Ascending aorta (tissue), 2 donors: Measurements from ENCODE around the gene EP400. TPM values are rescaled to one million over a fixed set of nuclear protein-coding genes. Genes with fewer than 3 reads are reported as not detected.
"Not testable (repeated sequence)": the region's sequence is repeated elsewhere in the genome, so short reads cannot be mapped to it uniquely, and the experiment has no call there.

Experiments
- DNase-seq, 2 donors: peaks; one replicate each; pipeline ENCODE4 v3.0.0-alpha.2; 2019; ENCODE audit warnings: low spot score in 2 of 2
- H3K27ac ChIP-seq, 2 donors: fragments of 200-600 bp; sonication (generic); one replicate each; pipeline ENCODE4 v1.5.1; 2016 to 2017; ENCODE audit warnings: mild to moderate bottlenecking in 1 of 2
- H3K27me3 ChIP-seq: fragments of 200-600 bp; sonication (generic); one replicate; pipeline ENCODE4 v1.5.1; 2017
- H3K36me3 ChIP-seq, 2 donors: fragments of 200-600 bp; sonication (generic); one replicate each; pipeline ENCODE4 v1.5.1; 2016
- H3K4me1 ChIP-seq, 2 donors: fragments of 200-600 bp; sonication (generic); one replicate each; pipeline ENCODE4 v1.5.1; 2016 to 2017; ENCODE audit warnings: mild to moderate bottlenecking in 1 of 2
- H3K4me3 ChIP-seq, 2 donors: fragments of 200-600 bp; sonication (generic); one replicate each; pipeline ENCODE4 v1.5.1; 2016 to 2017; ENCODE audit warnings: mild to moderate bottlenecking in 1 of 2
- H3K9me3 ChIP-seq, 2 donors: fragments of 200-600 bp; sonication (generic); one replicate each; pipeline ENCODE4 v1.5.1; 2016
- intact Hi-C: fragments of 100-400 bp; cut with DNase I; formaldehyde crosslinking; loops from one replicate; pipeline ENCODE4 v1.15.1; 2023
- total RNA-seq: library from RNA; depleted of rRNA; stranded (reverse); fragments of >200 nt; gene quantifications from one replicate; pipeline ENCODE4 v1.1.0, GENCODE V29; 2016
- TF ChIP-seq, protein P1 (sequence below), 3 experiments: fragments of 200-600 bp in 2 of 3; fragments of 450-650 bp in 1 of 3; sonication (generic) in 2 of 3; IDR thresholded peaks; one replicate each; pipeline ENCODE4 v1.5.1; 2016 to 2019; ENCODE audit warnings: antibody characterized with exemption in 3 of 3, mild to moderate bottlenecking in 1 of 3, moderate library complexity in 1 of 3

The EP400 gene
- total RNA-seq, 1 donor from 2014 or later = 23.3 TPM

DNA sequence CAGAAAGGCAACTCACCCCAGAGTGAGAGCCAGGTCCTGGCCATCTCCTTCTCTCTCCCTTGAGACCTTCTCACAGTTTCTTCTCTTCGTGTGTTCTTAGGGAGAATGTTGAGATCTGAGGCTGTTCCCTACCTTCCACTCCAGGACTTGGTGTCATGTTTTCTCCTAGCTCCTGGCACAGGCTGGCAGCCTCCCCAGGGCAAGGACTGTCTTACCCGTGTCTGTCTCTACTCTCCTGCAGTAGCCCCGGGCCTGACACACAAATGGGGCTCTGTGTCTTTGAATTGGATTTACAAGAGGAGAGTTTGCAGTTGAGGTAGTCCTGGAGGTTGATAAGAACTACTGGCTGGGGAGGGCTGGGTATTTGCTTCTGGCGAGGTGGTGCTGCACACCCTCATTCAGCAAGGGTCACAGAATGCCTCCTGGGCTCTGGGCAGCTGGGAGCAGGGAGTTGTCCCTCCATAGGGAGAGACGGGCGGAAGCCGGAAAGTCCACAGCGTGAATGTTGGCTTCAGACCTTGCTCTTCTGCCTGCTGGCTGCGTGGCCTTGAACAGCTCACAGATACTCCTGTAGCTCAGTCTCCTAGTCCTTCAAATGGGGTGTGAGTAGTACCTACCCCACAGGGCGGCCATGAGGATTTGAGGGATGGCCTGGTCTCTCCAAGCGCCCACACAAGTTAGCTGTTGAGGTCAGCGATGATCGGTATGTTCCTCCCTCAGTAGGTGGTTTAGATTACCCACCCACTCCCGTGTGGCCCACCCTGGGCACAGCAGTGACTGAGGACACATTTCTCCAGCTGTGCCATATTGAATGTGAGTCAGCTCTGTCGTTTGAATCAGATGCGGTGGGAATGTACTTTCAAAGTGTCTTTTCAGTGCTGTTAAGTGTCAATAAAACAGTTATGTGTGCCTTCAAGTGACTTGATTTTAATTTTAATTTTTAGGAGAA, 10.2 kb downstream of the EP400 start:
- Histone ChIP-seq H3K27me3 (no peaks in the 10 kb centered on the region), H3K27ac (no peak overlapping the region), H3K4me3 (no peak overlapping the region), H3K36me3 (peaks cover 5 to 19% of the 10 kb centered on the region in 2 donors), H3K4me1 (no peaks in the 10 kb centered on the region), H3K9me3 (no peaks in the 10 kb centered on the region)
- DNase-seq = no peak
- intact Hi-C loops = no loop called here
- TF ChIP-seq, protein P1, sequence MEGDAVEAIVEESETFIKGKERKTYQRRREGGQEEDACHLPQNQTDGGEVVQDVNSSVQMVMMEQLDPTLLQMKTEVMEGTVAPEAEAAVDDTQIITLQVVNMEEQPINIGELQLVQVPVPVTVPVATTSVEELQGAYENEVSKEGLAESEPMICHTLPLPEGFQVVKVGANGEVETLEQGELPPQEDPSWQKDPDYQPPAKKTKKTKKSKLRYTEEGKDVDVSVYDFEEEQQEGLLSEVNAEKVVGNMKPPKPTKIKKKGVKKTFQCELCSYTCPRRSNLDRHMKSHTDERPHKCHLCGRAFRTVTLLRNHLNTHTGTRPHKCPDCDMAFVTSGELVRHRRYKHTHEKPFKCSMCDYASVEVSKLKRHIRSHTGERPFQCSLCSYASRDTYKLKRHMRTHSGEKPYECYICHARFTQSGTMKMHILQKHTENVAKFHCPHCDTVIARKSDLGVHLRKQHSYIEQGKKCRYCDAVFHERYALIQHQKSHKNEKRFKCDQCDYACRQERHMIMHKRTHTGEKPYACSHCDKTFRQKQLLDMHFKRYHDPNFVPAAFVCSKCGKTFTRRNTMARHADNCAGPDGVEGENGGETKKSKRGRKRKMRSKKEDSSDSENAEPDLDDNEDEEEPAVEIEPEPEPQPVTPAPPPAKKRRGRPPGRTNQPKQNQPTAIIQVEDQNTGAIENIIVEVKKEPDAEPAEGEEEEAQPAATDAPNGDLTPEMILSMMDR (IDR thresholded peaks at IDR 0.05) = no peak

DNA sequence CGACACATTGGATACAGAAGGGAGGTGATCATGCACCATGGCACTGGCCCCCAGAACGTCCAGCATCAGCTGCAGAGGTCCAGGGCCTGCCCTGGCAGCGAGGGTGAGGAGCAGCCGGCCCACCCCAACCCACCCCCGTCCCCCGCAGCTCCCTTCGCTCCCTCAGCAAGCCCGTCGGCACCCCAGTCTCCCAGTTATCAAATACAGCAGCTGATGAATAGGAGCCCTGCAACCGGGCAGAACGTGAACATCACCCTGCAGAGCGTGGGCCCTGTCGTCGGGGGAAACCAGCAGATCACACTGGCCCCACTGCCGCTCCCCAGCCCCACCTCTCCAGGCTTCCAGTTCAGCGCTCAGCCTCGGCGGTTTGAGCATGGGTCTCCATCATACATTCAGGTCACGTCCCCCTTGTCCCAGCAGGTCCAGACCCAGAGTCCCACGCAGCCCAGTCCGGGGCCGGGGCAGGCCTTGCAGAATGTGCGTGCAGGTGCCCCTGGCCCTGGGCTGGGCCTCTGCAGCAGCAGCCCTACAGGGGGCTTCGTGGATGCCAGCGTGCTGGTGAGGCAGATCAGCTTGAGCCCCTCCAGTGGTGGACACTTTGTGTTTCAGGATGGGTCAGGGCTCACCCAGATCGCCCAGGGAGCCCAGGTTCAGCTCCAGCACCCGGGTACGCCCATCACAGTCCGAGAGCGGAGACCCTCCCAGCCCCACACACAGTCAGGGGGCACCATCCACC, 11.0 kb downstream of the EP400 start:
- intact Hi-C loops, H3K4me3 ChIP-seq, H3K27ac ChIP-seq, H3K9me3 ChIP-seq, H3K27me3 ChIP-seq, H3K4me1 ChIP-seq, DNase-seq: not testable (repeated sequence)
- peaks cover 5 to 19% of the 10 kb centered on the region in 2 donors for H3K36me3 ChIP-seq

DNA sequence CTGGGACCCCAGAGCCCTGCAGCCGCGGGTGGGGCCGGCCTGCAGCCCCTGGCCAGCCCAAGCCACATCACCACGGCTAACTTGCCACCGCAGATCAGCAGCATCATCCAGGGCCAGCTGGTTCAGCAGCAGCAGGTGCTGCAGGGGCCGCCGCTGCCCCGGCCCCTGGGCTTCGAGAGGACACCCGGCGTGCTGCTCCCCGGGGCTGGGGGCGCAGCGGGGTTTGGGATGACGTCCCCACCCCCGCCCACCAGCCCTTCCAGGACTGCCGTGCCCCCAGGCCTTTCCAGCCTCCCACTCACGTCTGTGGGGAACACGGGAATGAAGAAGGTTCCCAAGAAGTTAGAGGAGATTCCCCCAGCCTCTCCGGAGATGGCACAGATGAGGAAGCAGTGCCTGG, 11.6 kb downstream of the EP400 start:
- H3K4me1 ChIP-seq, DNase-seq, H3K27ac ChIP-seq, intact Hi-C loops, H3K4me3 ChIP-seq, H3K9me3 ChIP-seq, H3K27me3 ChIP-seq: not testable (repeated sequence)
- peaks cover 5 to 19% of the 10 kb centered on the region in 2 donors for H3K36me3 ChIP-seq

DNA sequence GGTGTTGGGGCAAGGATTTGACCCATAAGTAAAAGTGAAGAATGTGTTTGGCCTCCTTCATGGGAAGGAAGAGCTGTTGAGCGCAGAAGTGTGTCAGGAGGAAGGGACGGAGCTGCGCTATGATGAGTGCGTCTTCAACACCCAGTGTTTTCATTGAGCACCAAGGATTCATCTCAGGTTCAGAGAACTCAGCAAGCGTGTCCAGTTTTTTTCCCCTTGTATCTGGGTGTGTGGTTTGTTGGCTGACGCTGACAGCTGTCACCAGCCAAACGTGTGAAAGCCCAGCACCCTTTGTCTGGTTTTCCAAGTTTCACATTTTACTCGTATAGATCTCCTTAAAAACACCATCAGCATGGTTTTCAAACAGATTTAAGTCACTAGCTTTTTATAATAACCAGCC, 12.3 kb downstream of the EP400 start:
- H3K27me3 ChIP-seq = no peaks in the 10 kb centered on the region

DNA sequence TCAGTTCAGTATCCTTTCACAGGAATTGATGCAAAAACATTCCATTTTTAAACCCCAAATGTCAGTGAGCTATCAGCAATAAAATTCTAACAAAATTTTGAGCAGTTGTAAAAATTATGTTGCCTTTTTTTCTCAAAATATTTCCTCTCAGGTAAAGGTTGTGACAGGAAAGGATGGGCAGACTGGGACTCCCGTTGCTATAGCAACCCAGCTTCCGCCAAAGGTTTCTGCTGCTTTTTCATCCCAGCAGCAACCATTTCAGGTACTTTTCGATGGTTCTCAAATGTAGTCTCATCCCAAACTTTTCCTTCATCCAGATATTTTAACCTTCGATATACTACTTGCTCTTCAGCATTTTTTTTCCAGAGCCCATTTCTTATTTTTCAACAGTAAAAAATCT, 13.6 kb downstream of the EP400 start:
- H3K4me1 ChIP-seq = no peaks in the 10 kb centered on the region
- DNase-seq = no peak
- TF ChIP-seq, protein P1 (IDR thresholded peaks at IDR 0.05) = no peak
- intact Hi-C loops = no loop called here
- H3K9me3 ChIP-seq = no peaks in the 10 kb centered on the region
- H3K4me3 ChIP-seq = no peak overlapping the region
- no peak overlapping the region for H3K27ac ChIP-seq
- peaks cover 5 to 19% of the 10 kb centered on the region in 2 donors for H3K36me3 ChIP-seq
- no peaks in the 10 kb centered on the region for H3K27me3 ChIP-seq

More for the DNA sequence above, 12.3 kb downstream of the EP400 start:
- Histone ChIP-seq H3K9me3 (no peaks in the 10 kb centered on the region), H3K4me3 (no peak overlapping the region), H3K4me1 (no peaks in the 10 kb centered on the region), H3K36me3 (peaks cover 5 to 19% of the 10 kb centered on the region in 2 donors), H3K27ac (no peak overlapping the region)
- TF ChIP-seq, protein P1 (IDR thresholded peaks at IDR 0.05) = no peak
- intact Hi-C loops = no loop called here
- DNase-seq = no peak

DNA sequence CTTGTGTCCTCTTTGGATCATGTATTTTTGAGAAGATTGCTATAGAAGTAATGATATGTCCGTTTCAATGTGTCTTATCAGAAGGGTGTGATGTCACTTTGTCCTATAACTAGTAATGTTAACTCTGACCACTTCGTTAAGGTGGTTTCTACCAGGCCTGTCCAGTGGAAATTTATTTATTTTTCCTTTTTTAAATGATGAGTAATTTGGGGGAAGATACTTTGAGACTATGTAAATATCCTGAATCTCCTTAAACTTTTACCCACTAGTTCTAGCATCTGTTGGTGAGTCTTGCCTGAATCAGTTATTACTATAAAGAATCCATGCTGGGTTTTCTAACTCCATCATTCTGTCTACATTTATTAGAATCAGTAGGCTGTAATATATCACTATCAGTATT, 15.3 kb downstream of the EP400 start:
- H3K36me3 ChIP-seq = peaks cover 5 to 19% of the 10 kb centered on the region in 2 donors
- H3K27me3 ChIP-seq = no peaks in the 10 kb centered on the region
- no peak overlapping the region for H3K27ac ChIP-seq
- no peak for DNase-seq
- H3K9me3 ChIP-seq = no peaks in the 10 kb centered on the region
- no peak overlapping the region for H3K4me3 ChIP-seq
- H3K4me1 ChIP-seq = no peaks in the 10 kb centered on the region
- intact Hi-C loops = no loop called here
- TF ChIP-seq, protein P1 (IDR thresholded peaks at IDR 0.05) = no peak
